Natural killer cell treated with Interleukin-12 subunit alpha and Interleukin-12 subunit beta and Interleukin-15 and Interleukin-18, amount 100 ng/mL, for 72 hours (primary cell): ENCODE measurements around the gene CLIC4. TPM values are rescaled to one million over a fixed set of nuclear protein-coding genes. Genes with fewer than 3 reads are reported as not detected.
"Not testable (repeated sequence)": the region's sequence is repeated elsewhere in the genome, so short reads cannot be mapped to it uniquely, and the experiment has no call there.

Source experiments
- ATAC-seq, 2 donors: fragments of 150-1000 bp; cut with Tn5 transposase in 1 of 2; sonication (Bioruptor Pico), chemical (Tn5 transposase) in 1 of 2; 2 replicates each; pipeline ENCODE4 v1.10.0; 2021
- DNase-seq: peaks from one replicate; pipeline ENCODE4 v3.0.0; 2022; ENCODE audit warnings: low spot score
- H3K27ac Mint-ChIP-seq, 2 donors: 1 replicate in 1 of 2; 2 replicates in 1 of 2; pipeline ENCODE4 v1.8.0; 2022; ENCODE audit warnings: mixed read lengths in 2 of 2, mild to moderate bottlenecking in 1 of 2, moderate library complexity in 1 of 2
- H3K27me3 Mint-ChIP-seq, 2 donors: 1 replicate in 1 of 2; 2 replicates in 1 of 2; pipeline ENCODE4 v1.8.0; 2022; ENCODE audit warnings: mixed read lengths in 2 of 2
- H3K36me3 Mint-ChIP-seq: one replicate; pipeline ENCODE4 v1.8.0; 2022; ENCODE audit warnings: mixed read lengths
- H3K4me1 Mint-ChIP-seq, 2 donors: 1 replicate in 1 of 2; 2 replicates in 1 of 2; pipeline ENCODE4 v1.8.0; 2022; ENCODE audit warnings: low read depth in 2 of 2, mixed read lengths in 2 of 2, mild to moderate bottlenecking in 1 of 2
- H3K4me3 Mint-ChIP-seq: one replicate; pipeline ENCODE4 v1.8.0; 2022; ENCODE audit warnings: mixed read lengths
- H3K9me3 Mint-ChIP-seq: 2 replicates; pipeline ENCODE4 v1.8.0; 2022; ENCODE audit warnings: mixed read lengths
- total RNA-seq, 2 donors: library from RNA; stranded (reverse); gene quantifications; one replicate each; pipeline ENCODE4 v1.2.3, GENCODE V29; 2022

Gene CLIC4
- total RNA-seq, 2 donors from 2014 or later: 11.0 to 14.0 TPM

DNA sequence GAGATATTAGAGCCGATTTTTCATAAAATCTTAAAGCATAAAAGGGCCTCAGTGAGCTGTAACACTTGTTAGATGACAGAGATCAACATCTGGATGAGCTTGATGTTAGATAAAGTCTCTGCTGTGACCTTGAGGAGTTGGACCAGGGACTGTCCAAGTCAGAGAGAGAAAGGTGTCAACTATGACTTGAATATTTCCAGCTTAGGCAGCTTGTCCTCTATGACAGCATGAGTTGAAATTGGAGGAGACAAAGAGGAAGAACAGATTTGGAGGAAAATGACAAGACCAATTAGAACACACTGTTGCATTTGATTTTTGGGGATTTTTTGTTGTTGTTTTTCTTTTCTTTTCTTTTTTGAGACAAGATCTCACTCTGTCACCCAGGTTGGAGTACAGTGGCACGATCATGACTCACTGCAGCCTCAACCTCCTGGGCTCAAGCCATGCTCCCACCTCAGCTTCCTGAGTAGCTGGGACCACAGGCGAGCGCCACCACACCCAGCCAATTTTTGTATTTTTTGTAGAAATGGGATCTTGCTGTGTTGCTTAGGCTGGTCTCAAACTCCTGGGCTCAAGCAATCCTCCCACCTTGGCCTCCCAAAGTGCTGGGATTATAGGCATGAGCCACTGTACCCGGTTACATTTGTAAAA, 35.3 kb upstream of the CLIC4 start:
- Mint-ChIP-seq H3K36me3 (no peaks in the 10 kb centered on the region), H3K4me1 (peaks cover 20 to 24% of the 10 kb centered on the region in 2 donors), H3K4me3 (no peak overlapping the region), H3K27me3 (no peaks in the 10 kb centered on the region), H3K9me3 (no peaks in the 10 kb centered on the region), H3K27ac (peak overlapping the region in 1 of 2 donors; percentile 75)
- DNase-seq (no peak), ATAC-seq (no peak)

DNA sequence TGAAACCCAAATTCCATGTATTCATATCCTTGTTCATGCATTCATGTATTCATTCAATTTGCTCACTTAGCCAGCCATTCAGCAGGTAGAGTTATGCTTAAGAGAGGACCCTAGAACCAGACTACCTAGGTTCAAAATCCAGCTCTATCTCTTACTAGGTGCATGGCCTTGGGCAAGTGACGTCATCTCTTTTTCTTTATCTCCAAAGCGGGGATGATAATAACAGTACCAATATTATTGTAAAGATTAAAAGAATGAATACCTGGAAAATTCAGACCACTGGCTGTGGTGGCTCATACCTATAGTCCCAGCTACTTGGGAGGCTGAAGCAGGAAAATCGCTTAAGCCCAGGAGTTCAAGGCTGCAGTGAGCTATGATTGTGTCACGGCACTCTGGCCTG, 33.9 kb upstream of the CLIC4 start:
- Mint-ChIP-seq H3K9me3 (no peaks in the 10 kb centered on the region), H3K27ac (no peak overlapping the region), H3K36me3 (no peaks in the 10 kb centered on the region), H3K27me3 (no peaks in the 10 kb centered on the region), H3K4me3 (no peak overlapping the region), H3K4me1 (peaks cover 13 to 19% of the 10 kb centered on the region in 2 donors)
- no peak for DNase-seq
- ATAC-seq: no peak

DNA sequence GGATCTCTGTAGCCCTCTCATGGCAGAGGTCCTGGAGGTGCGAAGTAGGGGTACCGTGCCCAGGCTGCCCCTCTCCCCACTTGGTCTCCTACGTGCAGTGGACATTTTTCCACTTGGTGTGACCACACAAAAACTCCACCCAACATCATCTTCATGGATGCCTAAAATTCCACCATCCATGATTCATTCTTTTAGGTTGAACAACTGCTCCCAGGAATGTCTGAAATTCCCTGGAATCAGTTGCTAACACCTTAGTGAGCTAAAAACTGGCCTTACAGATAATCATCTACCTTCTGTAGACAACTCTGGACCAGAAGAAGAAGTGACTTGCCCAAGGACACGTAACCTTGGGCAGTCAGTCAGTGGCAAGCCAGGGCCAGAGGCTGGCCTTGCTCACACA, 32.1 kb upstream of the CLIC4 start:
- Mint-ChIP-seq H3K4me1 (peaks cover 13 to 16% of the 10 kb centered on the region in 2 donors), H3K27me3 (no peaks in the 10 kb centered on the region), H3K9me3 (no peaks in the 10 kb centered on the region), H3K27ac (no peak overlapping the region), H3K36me3 (no peaks in the 10 kb centered on the region), H3K4me3 (no peak overlapping the region)
- ATAC-seq (no peak), DNase-seq (no peak)

DNA sequence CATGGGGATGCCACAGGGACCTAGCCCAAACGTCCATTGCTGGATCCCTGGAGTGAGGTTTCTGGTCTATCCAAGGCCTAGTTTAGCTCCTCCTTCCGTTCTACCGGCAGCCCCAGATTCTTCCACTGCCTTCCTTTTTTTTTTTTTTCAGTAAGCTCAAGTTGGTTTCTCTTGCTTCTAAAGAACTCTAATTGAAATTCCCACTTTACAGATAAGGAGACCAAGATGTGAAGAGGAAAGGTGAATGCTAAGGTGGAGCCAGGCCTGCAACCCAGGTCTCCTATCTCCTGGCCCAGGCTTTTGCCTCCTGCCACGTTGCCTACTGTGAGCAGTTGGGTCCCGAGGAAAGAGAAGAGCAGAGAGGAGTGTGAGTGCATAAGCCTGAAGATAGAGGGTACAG, 31.5 kb upstream of the CLIC4 start:
- Mint-ChIP-seq H3K4me1 (peaks cover 13 to 16% of the 10 kb centered on the region in 2 donors), H3K4me3 (no peak overlapping the region), H3K36me3 (no peaks in the 10 kb centered on the region), H3K27me3 (no peaks in the 10 kb centered on the region), H3K9me3 (no peaks in the 10 kb centered on the region), H3K27ac (peak overlapping the region in 1 of 2 donors; percentile 8)
- DNase-seq: no peak
- no peak for ATAC-seq

DNA sequence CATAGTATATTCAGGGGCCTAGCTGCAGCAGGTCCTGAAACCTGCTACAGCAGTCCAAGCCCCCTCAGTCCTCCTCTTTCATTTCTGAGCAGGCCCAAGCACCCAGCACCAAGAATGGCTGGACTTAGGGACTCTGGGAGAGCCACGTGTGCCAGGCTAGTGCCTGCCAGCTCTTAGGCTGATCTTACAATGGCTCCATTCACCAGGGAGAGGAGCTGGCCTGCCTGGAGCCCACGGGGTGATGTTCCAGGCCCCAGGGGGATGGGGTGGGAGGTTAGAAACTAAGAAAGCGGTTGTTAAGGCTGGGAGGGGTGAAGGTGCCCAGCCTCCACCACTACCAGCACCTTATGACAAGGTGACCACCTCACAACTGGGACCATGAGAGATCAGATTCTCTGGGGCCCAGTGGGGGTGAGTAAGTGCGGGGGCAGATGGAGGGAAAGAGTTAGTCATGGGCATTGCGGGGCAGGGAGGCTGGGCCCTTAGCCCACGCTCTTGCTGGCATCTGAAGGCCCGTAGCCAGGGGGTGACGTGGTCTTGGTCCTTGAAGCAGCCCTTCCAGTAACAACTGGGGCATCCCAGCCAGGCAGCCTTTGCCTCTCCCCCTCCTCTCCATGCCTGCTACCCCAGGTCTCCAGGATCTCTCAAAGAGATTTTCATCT, 30.3 kb upstream of the CLIC4 start:
- Mint-ChIP-seq H3K4me1 (peaks cover 4 to 6% of the 10 kb centered on the region in 2 donors), H3K4me3 (no peak overlapping the region), H3K27ac (peak overlapping the region in 1 of 2 donors; percentile 12), H3K9me3 (no peaks in the 10 kb centered on the region), H3K36me3 (no peaks in the 10 kb centered on the region), H3K27me3 (no peaks in the 10 kb centered on the region)
- peak in 1 of 2 donors; percentile 29 for ATAC-seq
- DNase-seq: no peak

DNA sequence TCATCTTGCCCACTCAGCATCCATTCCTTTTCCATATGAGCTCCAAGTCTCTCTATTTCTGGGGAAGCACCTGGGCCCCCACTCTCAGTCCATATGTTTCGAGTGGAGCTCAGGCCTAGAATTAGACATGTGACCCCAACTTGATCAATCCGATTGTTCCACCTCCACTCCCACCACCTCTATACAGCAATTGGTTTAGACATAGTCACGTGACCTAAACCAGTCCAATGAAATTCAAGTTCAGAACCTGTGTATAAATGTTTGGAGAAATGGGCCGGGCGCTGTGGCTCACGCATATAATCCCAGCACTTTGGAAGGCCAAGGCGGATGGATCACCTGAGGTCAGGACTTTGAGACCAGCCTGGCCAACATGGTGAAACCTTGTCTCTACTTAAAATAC, 29.6 kb upstream of the CLIC4 start:
- DNase-seq (no peak), ATAC-seq (no peak)
- Mint-ChIP-seq H3K27ac (peak overlapping the region in 1 of 2 donors; percentile 12), H3K27me3 (no peaks in the 10 kb centered on the region), H3K36me3 (no peaks in the 10 kb centered on the region), H3K4me1 (peaks cover 0 to 3% of the 10 kb centered on the region in 2 donors), H3K4me3 (no peak overlapping the region), H3K9me3 (no peaks in the 10 kb centered on the region)

DNA sequence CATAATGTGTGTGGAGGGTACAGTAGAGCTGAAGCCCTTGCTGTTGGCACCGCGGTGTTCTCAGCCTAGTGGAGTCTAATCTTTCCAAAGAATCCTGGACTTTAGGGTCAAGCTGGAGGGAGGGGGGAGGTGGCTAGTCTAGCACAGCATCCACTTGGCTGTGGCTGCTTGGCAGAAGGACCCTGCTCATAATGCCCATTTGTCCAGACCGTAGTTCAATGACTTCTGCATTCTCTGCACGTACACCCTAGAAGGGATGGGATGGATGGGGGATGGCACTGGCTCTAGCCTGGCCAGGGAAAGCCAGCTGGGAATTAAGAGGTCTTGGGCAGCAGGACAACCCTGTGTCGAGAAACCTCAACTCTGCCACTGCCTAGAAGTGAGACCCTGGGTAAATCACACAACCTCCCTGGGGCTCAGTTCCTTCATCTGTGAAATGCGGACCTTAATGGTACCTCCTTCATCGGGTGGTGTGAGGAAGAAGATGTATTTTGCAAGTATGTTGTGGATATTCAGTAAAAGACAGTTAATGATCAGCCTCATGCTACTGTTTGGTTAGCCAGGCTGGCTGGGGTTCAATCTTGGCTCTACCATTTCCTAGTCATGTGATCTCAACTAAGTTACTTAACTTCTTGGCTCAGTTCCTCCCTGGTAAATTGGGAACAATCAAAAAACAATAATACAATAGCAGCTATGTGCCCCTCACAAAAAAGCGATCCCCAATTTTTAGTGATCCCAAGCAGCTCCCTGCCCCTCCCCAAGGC, 27.2 kb upstream of the CLIC4 start:
- Mint-ChIP-seq H3K27ac (no peak overlapping the region), H3K27me3 (no peaks in the 10 kb centered on the region), H3K36me3 (no peaks in the 10 kb centered on the region), H3K9me3 (no peaks in the 10 kb centered on the region), H3K4me1 (peaks cover 0 to 5% of the 10 kb centered on the region in 2 donors), H3K4me3 (no peak overlapping the region)
- DNase-seq (no peak), ATAC-seq (no peak)

DNA sequence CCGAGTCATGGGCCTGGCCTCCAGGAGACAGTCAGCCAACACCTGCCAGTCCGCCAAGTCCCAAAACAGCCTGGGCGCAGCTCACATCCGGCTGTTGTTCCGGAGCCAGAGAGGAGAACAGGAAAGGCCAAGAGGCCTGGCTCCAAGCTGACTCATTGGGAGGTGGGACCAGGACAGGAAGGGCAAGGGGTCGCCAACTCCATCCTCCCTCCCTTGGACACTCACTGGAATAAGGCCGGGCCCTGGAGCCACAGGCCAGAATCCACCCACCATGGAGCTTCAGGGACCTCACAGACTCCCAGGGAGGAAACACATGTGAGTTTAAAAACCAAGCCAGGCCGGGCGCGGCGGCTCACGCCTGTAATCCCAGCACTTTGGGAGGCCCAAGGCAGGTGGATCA, 25.1 kb upstream of the CLIC4 start:
- no peaks in the 10 kb centered on the region for H3K27me3 Mint-ChIP-seq
- H3K36me3 Mint-ChIP-seq: no peaks in the 10 kb centered on the region
- no peak overlapping the region for H3K27ac Mint-ChIP-seq
- H3K9me3 Mint-ChIP-seq: no peaks in the 10 kb centered on the region
- H3K4me1 Mint-ChIP-seq: peaks cover 0 to 5% of the 10 kb centered on the region in 2 donors
- H3K4me3 Mint-ChIP-seq: no peak overlapping the region
- ATAC-seq (no peak), DNase-seq (no peak)

DNA sequence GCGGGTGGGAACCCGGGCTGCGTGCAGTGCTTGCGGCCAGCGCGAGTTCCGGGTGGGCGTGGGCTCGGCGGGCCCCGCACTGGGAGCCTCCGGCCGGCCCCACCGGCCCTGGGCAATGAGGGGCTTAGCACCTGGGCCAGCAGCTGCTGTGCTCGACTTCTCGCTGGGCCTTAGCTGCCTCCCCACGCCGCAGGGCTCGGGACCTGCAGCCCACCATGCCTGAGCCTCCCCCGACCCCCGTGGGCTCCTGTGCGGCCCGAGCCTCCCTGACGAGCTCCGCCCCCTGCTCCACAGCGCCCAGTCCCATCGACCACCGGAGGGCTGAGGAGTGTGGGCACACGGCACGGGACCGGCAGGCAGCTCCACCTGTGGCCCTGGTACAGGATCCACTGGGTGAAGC, 23.7 kb upstream of the CLIC4 start:
- Mint-ChIP-seq H3K9me3 (no peaks in the 10 kb centered on the region), H3K4me3 (no peak overlapping the region), H3K36me3 (no peaks in the 10 kb centered on the region), H3K27ac (no peak overlapping the region), H3K4me1 (peaks cover 0 to 2% of the 10 kb centered on the region in 2 donors), H3K27me3 (no peaks in the 10 kb centered on the region)
- DNase-seq: no peak
- no peak for ATAC-seq

DNA sequence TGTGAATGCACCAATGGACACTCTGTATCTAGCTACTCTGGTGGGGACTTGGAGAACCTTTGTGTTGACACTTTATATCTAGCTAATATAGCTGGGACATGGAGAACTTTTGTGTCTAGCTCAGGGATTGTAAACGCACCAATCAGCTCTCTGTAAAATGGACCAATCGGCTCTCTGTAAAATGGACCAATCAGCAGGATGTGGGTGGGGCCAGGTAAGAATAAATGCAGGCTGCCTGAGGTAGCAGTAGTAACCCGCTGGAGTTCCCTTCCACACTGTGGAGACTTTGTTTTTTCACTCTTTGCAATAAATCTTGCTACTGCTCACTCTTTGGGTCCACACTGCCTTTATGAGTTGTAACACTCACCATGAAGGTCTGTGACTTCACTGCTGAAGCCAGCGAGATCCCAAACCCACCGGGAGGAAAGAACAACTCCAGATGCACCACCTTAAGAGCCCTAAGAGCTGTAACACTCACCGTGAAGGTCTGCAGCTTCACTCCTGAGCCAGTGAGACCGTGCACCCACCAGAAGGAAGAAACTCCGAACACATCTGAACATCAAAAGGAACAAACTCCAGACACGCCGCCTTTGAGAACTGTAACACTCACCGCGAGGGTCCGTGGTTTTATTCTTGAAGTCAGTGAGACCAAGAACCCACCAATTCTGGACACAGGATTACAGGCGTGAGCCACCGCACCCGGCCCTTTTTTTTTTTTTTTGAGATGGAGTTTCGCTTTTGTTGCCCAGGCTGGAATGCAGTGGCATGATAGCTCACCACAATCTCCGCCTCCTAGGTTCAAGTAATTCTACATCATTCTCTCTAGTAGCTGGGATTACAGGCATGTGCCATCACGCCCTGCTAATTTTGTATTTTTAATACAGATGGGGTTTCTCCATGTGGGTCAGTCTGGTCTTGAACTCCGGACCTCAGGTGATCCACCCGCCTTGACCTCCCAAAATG, 22.9 kb upstream of the CLIC4 start:
- not testable (repeated sequence) for H3K9me3 Mint-ChIP-seq, DNase-seq, H3K27ac Mint-ChIP-seq, H3K27me3 Mint-ChIP-seq, H3K36me3 Mint-ChIP-seq, H3K4me1 Mint-ChIP-seq, ATAC-seq
- peak overlapping the region; percentile 32 for H3K4me3 Mint-ChIP-seq

DNA sequence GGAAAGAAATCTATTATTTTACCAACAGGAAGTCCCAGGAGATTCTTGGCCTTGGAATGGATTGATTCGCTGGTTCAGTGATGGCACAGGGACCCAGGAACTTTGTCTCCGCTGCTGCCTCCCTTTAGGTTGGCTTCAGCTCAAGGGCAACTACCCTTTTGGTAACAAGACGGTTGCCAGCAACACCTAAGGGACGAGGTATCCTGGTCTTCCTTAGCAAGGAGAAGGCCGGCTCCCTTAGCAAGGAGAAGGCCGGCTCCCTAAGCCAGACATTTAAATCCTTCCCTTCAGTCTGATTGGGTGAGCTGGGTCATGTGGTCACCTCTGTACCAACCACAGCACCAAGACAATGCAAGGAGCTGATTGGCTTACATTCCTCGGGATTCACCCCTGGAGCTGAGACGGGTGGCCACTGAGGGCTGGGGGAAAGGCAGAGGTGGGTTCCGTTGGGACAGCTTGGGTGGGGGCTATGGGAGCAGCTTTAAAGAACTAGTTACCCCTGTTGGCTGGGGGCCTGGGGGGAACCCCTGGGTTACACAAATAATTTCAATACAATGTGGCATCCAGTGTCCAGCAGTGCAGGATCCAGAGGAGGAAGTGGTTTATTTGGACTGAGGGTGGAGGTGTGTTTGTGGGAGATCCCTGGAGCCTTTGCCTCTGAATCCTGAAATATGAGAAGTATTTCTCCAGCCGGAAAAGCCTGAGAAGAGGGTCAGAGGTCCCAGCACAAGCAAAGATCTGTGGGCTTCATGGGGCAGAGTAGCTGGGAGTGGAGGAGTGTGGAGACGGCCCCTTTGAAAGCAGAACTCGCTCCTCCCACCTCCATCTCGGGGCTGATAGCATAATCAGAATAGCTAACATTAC, 20.7 kb upstream of the CLIC4 start:
- H3K9me3 Mint-ChIP-seq: no peaks in the 10 kb centered on the region
- H3K36me3 Mint-ChIP-seq: no peaks in the 10 kb centered on the region
- H3K27ac Mint-ChIP-seq: peak overlapping the region in 1 of 2 donors; percentile 48
- no peak for DNase-seq
- no peaks in the 10 kb centered on the region for H3K27me3 Mint-ChIP-seq
- H3K4me1 Mint-ChIP-seq: peaks cover 0 to 5% of the 10 kb centered on the region in 2 donors
- no peak for ATAC-seq
- no peak overlapping the region for H3K4me3 Mint-ChIP-seq

DNA sequence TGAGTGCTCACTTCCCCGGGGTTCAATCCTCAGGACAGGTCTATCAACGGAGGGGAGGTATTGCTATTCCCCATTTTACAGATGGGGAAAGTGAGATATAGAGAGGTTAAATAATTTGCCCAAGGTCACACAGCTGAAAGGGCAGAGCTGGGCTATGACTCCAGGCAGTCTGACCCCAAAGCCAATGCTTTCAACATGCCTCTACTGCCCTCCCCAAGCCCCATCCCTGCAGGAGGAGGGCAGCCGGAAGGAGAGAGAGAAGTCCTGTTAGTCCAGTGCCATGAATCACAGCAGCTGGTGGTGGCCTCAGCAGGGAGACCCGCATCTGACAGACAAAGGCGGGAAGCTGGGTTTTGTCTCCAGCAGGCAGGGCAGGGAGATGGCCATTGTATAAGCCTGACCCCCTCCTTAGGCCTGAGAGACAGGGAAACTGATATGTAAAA, 20.0 kb upstream of the CLIC4 start:
- DNase-seq (no peak), ATAC-seq (no peak)
- Mint-ChIP-seq H3K4me1 (peaks cover 0 to 5% of the 10 kb centered on the region in 2 donors), H3K9me3 (no peaks in the 10 kb centered on the region), H3K36me3 (no peaks in the 10 kb centered on the region), H3K4me3 (no peak overlapping the region), H3K27me3 (no peaks in the 10 kb centered on the region), H3K27ac (peak overlapping the region in 1 of 2 donors; percentile 48)
